Measurements from ENCODE around the gene SEPTIN5. TPM values are rescaled to one million over a fixed set of nuclear protein-coding genes. Genes with fewer than 3 reads are reported as not detected.

Gene SEPTIN5
- total and polyA plus RNA-seq, 9 of the 15 experiments (the other 6 are each of a cell fraction or from before 2014, with no cell fraction given): 0.03 to 195 (median 119) TPM

GRCh38 chr22:19730655-19731360 is 16.5 kb downstream of the SEPTIN5 start (continued):
- TF ChIP-seq REST (IDR thresholded peaks at IDR 0.05; ENCODE audit: borderline replicate concordance) (no peak), REST (CRISPR knock-in tag; IDR thresholded peaks at IDR 0.05; ENCODE audit: low read depth) (peak; percentile 88; the same call in 1 of the 2 replicates), PTRF (tag; IDR thresholded peaks at IDR 0.05) (no peak), MITF (IDR thresholded peaks at IDR 0.05) (no peak; the same call in none of the 2 replicates), BACH1 (tag; IDR thresholded peaks at IDR 0.05) (no peak), HMG20B (CRISPR knock-in tag; IDR thresholded peaks at IDR 0.05) (no peak), TFAM (CRISPR knock-in tag; conservative IDR thresholded peaks at IDR 0.05) (no peak), TOE1 (IDR thresholded peaks at IDR 0.05; ENCODE audit: borderline replicate concordance) (no peak), TOE1 (CRISPR knock-in tag; IDR thresholded peaks at IDR 0.05; ENCODE audit: borderline replicate concordance, low read depth) (no peak), ZNF699 (CRISPR knock-in tag; IDR thresholded peaks at IDR 0.05; ENCODE audit: insufficient replicate concordance) (no peak), ZFPM2 (CRISPR knock-in tag; IDR thresholded peaks at IDR 0.05) (no peak), ZNF398 (CRISPR knock-in tag; IDR thresholded peaks at IDR 0.05) (no peak), TCF15 (CRISPR knock-in tag; IDR thresholded peaks at IDR 0.05) (no peak)
